Fibroblast of lung (primary cell): ENCODE measurements around the gene MYOM3. TPM values are rescaled to one million over a fixed set of nuclear protein-coding genes. Genes with fewer than 3 reads are reported as not detected.

Experiments
- DNase-seq, 2 donors: peaks; one replicate each; pipeline versions ENCODE4 v3.0.0 to v3.0.0-alpha.2; 2010; ENCODE audit warnings: low read depth in 2 of 2
- H2AFZ ChIP-seq: 2 replicates; pipeline ENCODE4 v1.5.1; 2012; ENCODE audit warnings: low read length, control low read depth, inconsistent platforms
- H3K27ac ChIP-seq: 2 replicates; pipeline ENCODE4 v1.5.1; 2011; ENCODE audit warnings: low read length, control low read depth; ENCODE audit not compliant: insufficient read depth
- H3K27me3 ChIP-seq: 2 replicates; pipeline ENCODE4 v1.5.1; 2011; ENCODE audit warnings: mild to moderate bottlenecking, low read length; ENCODE audit not compliant: control insufficient read depth, insufficient read depth
- H3K36me3 ChIP-seq: 2 replicates; pipeline ENCODE4 v1.5.1; 2011; ENCODE audit warnings: low read length; ENCODE audit not compliant: control insufficient read depth, insufficient read depth
- H3K4me1 ChIP-seq: 2 replicates; pipeline ENCODE4 v1.5.1; 2011; ENCODE audit warnings: low read length; ENCODE audit not compliant: control insufficient read depth, insufficient read depth; ENCODE audit errors: extremely low read depth
- H3K4me2 ChIP-seq: 2 replicates; pipeline ENCODE4 v1.5.1; 2011; ENCODE audit warnings: low read length, control low read depth; ENCODE audit not compliant: insufficient read depth; ENCODE audit errors: extremely low read depth
- H3K4me3 ChIP-seq, 4 experiments: fragments of 200-600 bp in 1 of 4; sonication (generic) in 1 of 4; replicated peaks in 1 of 4; 2 replicates each; pipeline ENCODE4 v1.5.1; 2011 to 2016; ENCODE audit warnings: low read length in 4 of 4, low read depth in 3 of 4, mild to moderate bottlenecking in 3 of 4, control low read depth in 2 of 4, inconsistent platforms in 1 of 4, mixed read lengths in 1 of 4; ENCODE audit not compliant: insufficient read depth in 1 of 4; ENCODE audit errors: control extremely low read depth in 1 of 4
- H3K79me2 ChIP-seq: 2 replicates; pipeline ENCODE4 v1.5.1; 2012; ENCODE audit warnings: mild to moderate bottlenecking, low read length, inconsistent platforms; ENCODE audit not compliant: control insufficient read depth, insufficient read depth
- H3K9ac ChIP-seq: 2 replicates; pipeline ENCODE4 v1.5.1; 2011; ENCODE audit warnings: mild to moderate bottlenecking, low read length, control low read depth; ENCODE audit not compliant: insufficient read depth
- H3K9me3 ChIP-seq: 2 replicates; pipeline ENCODE4 v1.5.1; 2012; ENCODE audit warnings: low read depth, low read length; ENCODE audit not compliant: control insufficient read depth, insufficient read depth
- H4K20me1 ChIP-seq: 2 replicates; pipeline ENCODE4 v1.5.1; 2011; ENCODE audit warnings: low read length; ENCODE audit not compliant: control insufficient read depth, insufficient read depth; ENCODE audit errors: extremely low read depth
- EZH2 ChIP-seq: IDR thresholded peaks from 2 replicates; pipeline ENCODE4 v1.5.1; 2012; ENCODE audit warnings: low read length, control low read depth, mild to moderate bottlenecking; ENCODE audit errors: missing control alignments
- polyA plus RNA-seq, 2 donors: library from polyadenylated mRNA; depleted of rRNA in 1 of 2; stranded (reverse) in 1 of 2; unstranded in 1 of 2; fragments of >200 nt; gene quantifications; 2 replicates each; pipeline ENCODE4 v1.2.1, GENCODE V29; 2011 to 2012; ENCODE audit warnings: missing spikeins in 1 of 2
- total RNA-seq: library from RNA; depleted of rRNA; stranded (reverse); fragments of >200 nt; gene quantifications from 2 replicates; pipeline ENCODE4 v1.2.1, GENCODE V29; 2014
- TF ChIP-seq, protein P1 (sequence below), 2 donors: IDR thresholded peaks in 1 of 2; conservative IDR thresholded peaks in 1 of 2; 1 replicate in 1 of 2; 2 replicates in 1 of 2; pipeline ENCODE4 v1.5.1; 2011 to 2012; ENCODE audit warnings: low read length in 2 of 2, control low read depth in 1 of 2, inconsistent platforms in 1 of 2, low read depth in 1 of 2, mild to moderate bottlenecking in 1 of 2

MYOM3 gene
- total and polyA plus RNA-seq, 2 donors (not counting 1 experiment from before 2014, with no cell fraction given) = not detected

DNA sequence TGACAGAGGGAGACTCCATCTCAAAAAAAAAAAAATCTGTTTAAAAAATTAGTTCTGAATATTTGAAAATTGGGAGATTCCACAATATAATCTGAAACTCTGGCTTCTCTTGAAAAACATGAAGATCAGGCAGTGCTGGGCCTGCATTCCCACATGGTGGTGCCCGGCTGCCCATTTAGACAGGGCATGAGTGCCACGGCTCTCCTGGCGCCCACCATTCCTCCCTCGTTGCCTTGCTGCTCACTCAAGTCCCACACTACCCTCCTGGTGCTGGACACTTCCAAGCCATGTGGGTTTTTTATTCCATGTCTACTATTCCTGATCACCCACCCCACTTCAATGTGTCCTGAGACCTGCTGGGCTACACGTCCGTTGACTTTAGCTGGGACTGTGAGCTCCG lies 10.8 kb upstream of the MYOM3 start:
- H3K79me2 ChIP-seq = no peaks in the 10 kb centered on the region
- no peak for DNase-seq
- no peak overlapping the region for H3K4me2 ChIP-seq
- peaks cover 7% of the 10 kb centered on the region for H3K27me3 ChIP-seq
- no peak overlapping the region for H3K27ac ChIP-seq
- H3K4me1 ChIP-seq = no peaks in the 10 kb centered on the region
- H3K9ac ChIP-seq = no peak overlapping the region
- TF ChIP-seq, protein P1, sequence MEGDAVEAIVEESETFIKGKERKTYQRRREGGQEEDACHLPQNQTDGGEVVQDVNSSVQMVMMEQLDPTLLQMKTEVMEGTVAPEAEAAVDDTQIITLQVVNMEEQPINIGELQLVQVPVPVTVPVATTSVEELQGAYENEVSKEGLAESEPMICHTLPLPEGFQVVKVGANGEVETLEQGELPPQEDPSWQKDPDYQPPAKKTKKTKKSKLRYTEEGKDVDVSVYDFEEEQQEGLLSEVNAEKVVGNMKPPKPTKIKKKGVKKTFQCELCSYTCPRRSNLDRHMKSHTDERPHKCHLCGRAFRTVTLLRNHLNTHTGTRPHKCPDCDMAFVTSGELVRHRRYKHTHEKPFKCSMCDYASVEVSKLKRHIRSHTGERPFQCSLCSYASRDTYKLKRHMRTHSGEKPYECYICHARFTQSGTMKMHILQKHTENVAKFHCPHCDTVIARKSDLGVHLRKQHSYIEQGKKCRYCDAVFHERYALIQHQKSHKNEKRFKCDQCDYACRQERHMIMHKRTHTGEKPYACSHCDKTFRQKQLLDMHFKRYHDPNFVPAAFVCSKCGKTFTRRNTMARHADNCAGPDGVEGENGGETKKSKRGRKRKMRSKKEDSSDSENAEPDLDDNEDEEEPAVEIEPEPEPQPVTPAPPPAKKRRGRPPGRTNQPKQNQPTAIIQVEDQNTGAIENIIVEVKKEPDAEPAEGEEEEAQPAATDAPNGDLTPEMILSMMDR (conservative IDR thresholded peaks at IDR 0.05 in 1 of 2, IDR thresholded peaks at IDR 0.05 in 1 of 2; ENCODE audit: low read depth in 1 of 2, low read length in 2 of 2) = no peak
- TF ChIP-seq EZH2 = no peak
- no peaks in the 10 kb centered on the region for H3K36me3 ChIP-seq
- no peak overlapping the region for H2AFZ ChIP-seq
- H3K9me3 ChIP-seq = no peaks in the 10 kb centered on the region
- H3K4me3 ChIP-seq = no peak overlapping the region
- no peaks in the 10 kb centered on the region for H4K20me1 ChIP-seq

DNA sequence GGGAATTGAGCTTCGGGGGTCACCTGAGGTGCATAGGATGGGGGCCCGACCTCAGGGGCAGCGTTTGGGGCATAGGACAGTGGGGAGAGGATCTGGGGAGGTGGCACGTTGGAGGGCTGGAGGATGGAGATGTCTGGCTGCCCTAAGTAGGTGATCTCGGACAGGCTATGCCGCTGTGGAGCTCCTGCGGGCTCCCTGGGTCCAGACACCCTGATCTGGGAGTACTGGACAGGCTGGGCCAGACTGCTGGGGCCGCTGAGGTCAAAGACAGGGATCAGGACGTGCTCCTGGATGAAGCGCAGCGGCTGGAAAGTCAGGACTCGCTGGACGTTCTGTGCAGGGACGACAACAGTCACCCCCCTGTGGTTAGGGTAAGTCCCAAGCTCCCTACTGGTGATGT lies 9.5 kb upstream of the MYOM3 start:
- no peak for TF ChIP-seq EZH2
- TF ChIP-seq, protein P1 (conservative IDR thresholded peaks at IDR 0.05 in 1 of 2, IDR thresholded peaks at IDR 0.05 in 1 of 2; ENCODE audit: low read depth in 1 of 2, low read length in 2 of 2) = no peak
- Histone ChIP-seq H3K4me3 (no peak overlapping the region), H3K4me2 (no peak overlapping the region)

DNA sequence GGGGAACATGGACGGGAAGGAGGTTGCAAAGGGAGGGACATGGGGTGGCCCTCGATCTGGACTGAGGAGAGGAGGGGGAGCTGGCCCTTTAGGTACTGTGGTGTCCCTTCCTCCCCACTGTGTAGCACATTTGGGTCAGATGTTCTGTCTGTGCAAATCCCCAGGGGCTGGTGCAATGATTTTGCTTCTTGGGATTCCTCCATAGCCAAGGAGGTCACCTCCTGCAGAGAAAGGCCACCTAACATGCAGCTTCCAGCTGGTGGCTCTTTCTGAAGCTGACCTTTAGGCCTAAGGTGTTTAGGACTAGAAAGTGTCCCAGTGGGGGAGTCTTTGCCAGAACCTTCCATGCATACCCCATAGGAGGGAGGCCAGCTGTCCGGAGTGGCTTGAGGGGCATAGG lies 9.0 kb upstream of the MYOM3 start:
- H2AFZ ChIP-seq = no peak overlapping the region
- H4K20me1 ChIP-seq = no peaks in the 10 kb centered on the region
- H3K79me2 ChIP-seq = no peaks in the 10 kb centered on the region
- peaks cover 10% of the 10 kb centered on the region for H3K27me3 ChIP-seq
- H3K9me3 ChIP-seq = no peaks in the 10 kb centered on the region
- H3K4me2 ChIP-seq = no peak overlapping the region
- TF ChIP-seq, protein P1 (conservative IDR thresholded peaks at IDR 0.05 in 1 of 2, IDR thresholded peaks at IDR 0.05 in 1 of 2; ENCODE audit: low read depth in 1 of 2, low read length in 2 of 2) = no peak
- no peak for TF ChIP-seq EZH2
- H3K36me3 ChIP-seq = no peaks in the 10 kb centered on the region
- H3K4me3 ChIP-seq = no peak overlapping the region
- no peak overlapping the region for H3K9ac ChIP-seq
- H3K27ac ChIP-seq = no peak overlapping the region
- DNase-seq = no peak
- no peaks in the 10 kb centered on the region for H3K4me1 ChIP-seq

More for the DNA sequence above, 9.5 kb upstream of the MYOM3 start:
- Histone ChIP-seq H4K20me1 (no peaks in the 10 kb centered on the region), H3K79me2 (no peaks in the 10 kb centered on the region), H3K27me3 (peaks cover 10% of the 10 kb centered on the region), H3K9ac (no peak overlapping the region), H3K27ac (no peak overlapping the region), H3K9me3 (no peaks in the 10 kb centered on the region), H2AFZ (no peak overlapping the region), H3K36me3 (no peaks in the 10 kb centered on the region), H3K4me1 (no peaks in the 10 kb centered on the region)
- no peak for DNase-seq
